ENCODE data around the gene BAK1.

BAK1 gene

DNA sequence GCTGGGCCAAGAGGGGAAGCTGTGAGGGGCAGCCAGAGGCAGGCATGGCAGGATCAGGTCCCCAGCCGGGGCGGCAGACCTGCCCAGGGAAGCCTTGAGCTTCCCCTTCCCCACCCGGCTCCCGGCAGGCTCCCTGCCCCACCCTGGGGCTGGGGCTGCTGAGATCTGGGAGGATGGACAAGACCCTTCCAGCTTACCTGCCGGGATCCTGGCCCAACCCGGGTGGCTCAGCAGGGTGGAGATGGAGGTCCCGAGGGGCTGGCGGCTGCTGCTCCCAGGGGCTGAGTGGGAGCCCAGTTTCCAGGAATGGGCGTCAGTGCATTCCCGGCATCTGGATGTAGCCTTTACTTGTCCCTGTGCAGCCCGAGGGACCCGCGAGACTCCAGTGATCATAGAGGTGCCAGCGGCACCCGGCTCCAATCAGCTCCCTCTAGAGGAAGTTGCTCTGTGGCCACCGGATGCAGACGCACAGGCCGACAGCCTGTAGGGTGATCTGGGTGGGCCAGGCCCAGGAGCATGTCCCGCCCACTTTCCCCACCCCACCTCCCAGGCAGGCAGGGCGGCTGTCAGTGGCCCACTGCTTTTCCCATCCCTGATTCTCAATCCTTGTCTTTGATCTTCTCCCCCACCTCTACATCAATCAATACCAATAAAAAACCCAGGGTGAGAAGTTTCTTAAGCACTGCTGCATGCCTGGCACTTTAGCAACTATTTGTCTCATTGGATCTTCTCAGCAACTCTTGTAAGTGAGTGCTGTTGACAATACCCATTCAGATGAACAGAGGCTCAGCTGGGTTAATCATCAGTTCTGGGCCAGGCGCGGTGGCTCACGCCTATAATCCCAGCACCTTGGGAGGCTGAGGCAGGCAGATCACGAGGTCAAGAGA lies at the start of gene BAK1:
BAK1 (minus strand) TSS at position 449 of the 887 bp plus-strand sequence. CDS start 2,672 bp downstream, outside the sequence.
- DNase-seq = peak; percentile 73 to 77

DNA sequence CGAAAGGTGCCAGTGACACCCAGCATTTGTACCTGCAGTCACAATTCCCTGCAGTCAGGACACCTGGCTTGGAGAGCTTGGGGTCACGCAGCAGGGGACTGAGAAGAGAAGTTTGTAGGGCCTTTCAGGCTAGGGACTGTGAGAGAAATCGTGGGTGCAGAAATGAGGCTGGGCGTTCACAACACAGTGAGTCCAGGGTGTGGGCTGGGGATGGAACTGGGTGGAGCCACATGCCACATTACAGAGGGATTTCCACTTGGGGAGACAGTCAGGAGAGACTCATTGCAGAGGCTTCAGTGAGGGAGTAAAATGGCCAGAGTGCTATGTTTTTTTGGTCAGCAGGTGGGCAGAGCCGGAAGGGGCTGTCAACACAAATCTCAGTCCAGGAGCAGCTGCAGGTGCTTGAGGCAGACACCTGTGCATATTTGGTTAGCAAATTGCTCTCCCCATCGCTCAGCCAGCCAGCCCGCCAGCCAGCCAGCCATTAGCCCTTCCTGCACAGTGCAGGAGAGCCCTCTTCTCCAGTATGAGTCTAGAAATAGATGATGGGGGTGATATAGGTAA lies 48.4 kb upstream of the BAK1 start:
- no peak for DNase-seq

DNA sequence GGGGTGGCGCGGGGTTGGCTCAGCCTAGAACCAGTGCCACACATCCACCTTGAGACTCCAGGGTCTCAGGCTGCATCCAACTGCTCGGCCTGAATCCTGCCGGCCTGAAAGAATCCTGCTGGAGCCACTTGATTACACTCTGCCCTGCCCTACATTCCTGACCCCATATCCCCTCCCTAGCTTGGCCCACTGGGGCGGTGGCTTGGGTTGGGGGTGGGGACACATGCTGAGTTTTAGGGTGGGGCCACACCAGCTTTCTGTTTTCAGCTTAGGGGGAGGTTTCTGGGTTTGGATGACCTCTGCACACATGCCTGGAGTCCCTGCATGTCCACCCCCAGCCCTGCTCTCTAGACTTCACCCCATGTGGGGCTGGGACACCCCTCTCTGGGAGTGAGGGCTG lies 47.8 kb upstream of the BAK1 start:
- DNase-seq = no peak

DNA sequence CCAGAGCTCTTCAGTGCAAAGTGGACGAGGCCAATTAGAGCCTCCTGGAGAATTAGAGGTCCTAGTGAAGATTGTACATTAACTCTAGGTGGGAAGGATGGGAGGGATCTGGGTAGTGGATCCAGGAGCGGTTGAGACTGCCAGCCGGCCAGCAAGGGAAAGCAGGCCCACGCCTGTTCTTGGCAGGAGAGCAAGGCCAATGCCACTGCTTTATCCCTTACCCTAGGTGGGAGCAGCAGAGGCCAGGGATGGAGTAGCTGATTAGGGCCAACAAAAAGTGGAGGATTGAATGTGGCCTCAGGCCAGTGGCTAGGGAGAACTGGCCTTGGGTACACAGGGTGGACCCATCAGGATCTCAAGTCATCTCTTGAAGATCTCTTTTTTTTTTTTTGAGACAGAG lies 44.8 kb upstream of the BAK1 start:
- no peak for DNase-seq

DNA sequence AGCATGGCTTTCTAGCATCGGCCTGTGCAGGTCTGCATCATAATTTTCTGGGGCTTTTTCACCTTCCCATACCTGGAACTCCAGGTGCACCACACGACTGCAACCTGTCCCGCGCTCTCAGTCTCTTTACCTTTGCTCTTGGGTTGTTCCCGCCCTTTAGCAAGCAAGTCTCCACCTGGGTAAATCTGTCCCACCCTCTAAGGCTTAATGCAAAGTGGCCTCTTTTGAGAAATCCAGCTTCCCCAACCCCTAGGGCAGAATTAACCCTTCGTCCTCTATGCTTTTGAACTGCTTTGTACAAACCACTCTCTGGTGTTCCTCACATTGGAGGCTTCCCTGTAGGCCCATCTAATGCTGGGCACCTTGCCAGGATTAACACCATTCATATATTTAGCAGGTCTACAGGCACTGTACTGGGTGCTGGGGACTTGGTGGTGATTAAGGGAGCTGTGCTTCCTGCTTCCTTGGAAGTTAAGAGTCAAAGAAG lies 43.9 kb upstream of the BAK1 start:
- DNase-seq = no peak

DNA sequence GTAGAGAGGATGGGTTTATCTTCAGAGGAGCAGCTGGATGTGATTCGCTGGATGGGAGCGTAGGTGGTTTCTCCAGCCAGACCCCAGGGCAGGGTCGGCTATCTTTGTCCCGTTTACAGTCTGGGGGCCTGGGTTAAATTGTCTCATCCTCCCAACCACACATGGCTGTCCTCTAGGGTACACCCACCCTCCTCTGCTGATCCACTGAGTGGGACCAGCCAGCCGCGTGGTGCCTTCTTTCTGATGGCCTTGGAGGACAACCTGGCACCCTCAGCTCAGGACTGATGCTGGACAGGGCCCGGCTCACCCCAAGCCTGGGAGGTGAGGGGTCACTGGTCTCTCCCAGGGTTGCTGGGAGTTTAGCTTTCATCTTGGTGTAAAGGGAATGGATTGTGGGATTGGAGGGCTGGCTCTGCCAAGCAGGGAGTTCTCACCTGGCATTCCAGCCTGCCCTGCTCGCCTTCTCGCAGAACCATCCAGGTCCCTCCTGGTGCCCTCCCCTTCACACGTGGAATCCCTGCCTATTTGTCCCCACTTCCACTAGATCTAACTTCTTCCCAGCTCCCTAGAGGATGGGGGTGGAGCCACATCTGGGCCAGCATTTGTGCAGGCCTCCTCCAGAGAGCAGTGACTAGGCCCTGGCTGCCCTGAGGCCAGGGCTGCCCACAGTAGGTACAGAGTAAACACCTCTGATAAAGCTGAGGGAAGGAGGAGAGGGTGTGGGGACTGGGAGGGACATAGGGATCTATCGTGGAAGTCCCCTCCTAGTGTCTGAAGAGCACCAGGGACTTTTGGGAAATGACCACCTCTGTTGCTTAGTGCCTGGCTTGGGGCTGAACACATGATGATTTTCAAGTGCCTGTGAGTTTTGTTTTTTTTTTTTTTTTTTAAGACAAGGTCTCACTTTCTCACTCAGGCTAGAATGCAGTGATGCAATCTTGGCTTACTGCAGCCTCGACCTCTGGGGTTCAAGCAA lies 42.7 kb upstream of the BAK1 start:
- DNase-seq = no peak

DNA sequence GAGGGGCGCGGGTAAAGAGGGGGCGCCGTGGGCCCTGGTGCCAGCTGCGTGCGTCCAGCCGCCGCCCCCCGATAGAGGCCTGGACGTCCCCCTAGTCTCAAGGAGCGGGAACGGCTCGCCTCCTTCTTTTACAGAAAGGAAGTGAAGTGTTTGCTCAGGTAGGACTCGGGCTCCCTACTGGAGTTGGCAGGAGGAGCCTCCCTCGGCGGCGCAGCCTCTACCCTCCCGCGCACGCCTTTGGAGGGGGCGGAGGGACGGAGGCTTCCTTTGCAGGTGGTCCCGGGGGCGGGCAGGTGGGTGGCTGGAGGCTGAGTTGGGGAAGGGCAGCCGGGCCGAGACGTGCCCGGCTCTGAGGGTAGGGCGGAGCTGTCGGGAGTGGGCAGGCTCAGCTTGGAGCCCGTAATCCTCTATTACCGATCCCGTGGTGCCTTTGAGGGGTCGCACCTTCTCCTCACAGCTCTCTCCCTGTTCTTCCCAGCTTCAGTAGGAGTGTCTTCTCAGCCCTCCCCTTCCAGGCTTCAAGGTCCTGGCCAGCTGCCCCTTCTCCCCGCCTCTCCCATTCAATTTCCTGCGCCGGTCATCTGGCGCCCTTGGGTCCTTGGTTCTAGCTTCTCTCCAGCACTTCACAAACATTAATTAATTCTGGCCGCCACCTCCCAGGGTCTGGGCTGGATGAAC lies 41.8 kb upstream of the BAK1 start:
- DNase-seq = peak in 1 of 2 donors; percentile 24

DNA sequence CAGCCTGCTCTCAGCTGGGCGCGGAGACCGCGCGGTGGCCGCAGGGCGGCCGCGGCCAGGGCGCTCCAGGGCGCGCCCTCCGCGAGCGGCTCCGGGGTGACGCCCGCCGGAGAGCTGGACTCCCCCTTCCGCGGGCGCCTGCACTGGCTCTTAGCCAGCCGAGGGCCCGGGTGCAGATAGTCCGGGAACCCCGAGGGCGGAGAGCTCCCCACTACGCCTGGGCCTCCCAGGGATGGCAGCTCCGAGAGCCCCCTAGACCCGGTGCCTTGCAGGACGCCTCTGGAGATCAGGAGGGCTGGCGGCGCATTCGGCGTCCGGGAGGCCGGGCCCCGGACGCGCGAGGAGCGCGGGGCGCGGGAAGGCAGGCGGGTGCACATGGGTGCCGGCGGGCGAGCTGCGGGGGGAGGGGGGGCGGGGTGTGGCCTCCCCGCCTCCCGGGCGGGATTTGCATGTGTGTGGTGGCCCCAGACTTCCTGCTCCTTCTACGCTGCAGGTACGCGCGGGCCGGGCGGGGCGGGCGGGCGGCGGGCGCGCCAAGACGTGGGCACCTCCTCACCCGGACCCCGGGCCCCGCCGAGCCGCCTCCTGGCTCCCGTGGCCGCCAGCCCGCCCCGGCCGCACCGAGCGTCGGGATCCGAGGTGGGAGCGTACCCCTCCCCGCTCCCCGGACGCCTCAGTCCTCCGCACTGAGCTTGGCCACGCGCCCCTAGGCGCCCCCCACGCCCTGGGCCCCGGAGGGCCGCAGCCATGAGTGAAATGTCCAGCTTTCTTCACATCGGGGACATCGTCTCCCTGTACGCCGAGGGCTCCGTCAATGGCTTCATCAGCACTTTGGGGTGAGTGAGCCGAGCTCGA lies 41.0 kb upstream of the BAK1 start, which contains the start of gene ITPR3:
ITPR3 (plus strand) TSS at position 467 of the 855 bp plus-strand sequence; CDS start at position 748, 281 bp downstream.
- DNase-seq = peak; percentile 52 to 62

DNA sequence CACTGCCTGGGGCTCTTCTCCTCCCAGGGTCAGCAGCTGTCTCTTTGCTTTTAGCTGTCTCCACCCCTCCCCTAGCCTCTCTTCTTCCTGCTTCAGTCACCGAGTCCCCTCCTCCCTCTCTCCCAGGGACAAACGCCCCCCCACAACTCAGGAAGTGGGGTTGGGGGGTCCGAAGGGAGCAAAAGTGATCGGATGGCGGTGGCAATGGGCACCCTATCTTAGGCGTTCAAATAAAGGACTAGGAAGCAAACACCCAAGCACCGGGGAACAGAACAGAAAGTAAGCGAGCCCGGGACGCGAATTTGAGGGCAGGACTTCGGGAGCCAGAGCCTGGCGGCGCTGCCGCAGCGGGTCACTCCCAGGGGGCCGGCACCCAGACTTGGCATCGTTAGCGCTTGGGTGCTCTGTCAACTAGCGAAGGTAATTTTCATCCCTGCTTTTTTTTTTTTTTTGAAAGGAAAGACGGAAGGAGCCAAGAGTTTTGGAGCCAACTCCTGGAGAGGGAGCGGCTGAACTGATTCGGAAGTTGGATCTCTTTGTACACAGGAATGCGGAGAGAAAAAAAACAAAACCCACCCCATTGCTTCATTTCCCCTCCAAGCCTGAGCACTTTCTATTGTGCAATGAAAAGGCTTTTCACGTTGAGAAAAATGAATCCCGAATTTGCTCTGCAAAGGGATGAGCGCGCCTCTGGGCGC lies 40.2 kb upstream of the BAK1 start:
- DNase-seq = peak; percentile 33

DNA sequence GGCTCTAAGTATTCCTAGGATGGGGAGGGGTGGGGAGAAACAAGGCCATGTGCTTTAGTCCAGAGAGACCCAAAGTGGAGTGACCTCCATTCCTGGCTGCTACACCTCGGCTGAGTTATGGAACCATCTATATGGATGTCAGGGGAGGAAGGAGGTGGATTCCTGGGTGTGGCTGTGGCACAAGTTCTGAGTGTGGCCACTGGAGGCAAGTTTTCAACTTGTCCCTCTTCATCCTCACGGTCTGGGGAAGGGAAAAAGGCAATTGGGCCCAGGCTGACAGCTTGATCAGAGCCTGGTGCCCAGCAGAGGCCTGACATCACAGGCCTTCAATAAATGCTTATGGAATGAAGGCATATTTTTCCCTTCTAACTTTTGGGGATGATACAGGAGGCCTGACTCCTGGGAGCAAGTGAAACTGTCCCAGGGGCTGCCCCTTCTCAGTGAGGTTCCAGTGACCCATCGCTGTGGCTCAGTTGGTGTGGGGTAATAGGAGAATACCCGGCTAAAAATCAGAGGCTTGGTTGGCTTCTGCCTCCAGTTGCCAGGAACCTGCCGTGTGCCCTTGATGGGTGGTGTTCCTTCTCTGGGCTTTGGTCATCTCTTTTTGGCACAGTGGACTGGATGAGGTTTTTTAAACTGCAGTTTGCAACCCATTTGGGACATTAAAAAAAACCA lies 39.2 kb upstream of the BAK1 start:
- DNase-seq = no peak

DNA sequence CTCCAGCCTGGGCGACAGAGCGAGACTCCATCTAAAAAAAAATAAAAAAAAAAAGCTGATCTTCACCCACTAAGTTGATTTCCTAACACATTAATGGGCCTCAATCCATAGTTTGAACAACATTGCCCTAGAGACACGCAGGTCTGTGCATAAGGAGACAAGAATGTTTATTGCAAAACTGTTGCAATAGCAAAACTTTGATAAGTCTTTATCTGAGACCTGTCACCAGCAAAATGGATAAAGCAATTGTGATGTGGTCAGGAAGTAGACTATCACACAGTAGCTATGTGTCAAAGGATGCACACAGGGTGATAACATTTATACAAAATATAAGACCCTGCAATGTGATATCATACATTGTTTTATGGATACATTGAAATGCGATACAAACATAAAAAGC lies 36.8 kb upstream of the BAK1 start:
- no peak for DNase-seq

DNA sequence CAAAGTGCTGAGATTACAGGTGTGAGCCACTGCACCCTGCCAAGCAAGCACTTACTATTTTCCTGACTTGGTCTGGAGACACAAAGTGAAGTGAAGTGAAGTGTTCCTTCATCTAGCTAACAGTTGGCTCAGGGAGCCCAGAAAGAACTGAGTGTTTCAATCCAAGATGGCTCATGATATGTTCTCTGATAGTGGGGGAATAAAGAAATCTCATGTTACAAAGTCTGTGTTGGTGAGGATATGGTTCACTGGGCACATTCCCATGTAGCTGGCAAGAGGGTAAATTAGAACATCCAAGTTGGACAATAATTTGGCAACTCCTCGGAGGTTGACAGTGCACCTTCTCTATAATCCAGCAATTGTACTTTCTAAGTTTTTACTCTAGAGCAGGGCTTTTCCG lies 36.0 kb upstream of the BAK1 start:
- no peak for DNase-seq

DNA sequence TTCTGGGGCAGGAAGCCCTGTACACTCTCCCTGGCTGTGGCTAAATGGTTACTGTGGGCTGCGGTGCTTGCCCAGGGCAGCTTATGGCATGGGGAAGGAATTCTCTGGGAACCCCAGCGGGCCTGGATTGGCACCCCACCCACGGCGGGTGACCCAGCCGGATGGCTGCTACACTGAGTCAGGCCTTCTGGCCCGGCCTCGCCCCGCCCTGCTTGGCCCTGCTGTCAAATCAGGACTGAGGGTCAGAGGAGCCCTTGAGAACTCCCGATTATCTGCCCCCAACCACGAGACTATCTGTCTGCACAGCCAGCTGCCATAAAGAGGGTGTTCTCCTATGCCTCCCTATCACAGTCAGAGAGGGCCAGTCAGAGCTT lies 33.7 kb upstream of the BAK1 start:
- DNase-seq = no peak

DNA sequence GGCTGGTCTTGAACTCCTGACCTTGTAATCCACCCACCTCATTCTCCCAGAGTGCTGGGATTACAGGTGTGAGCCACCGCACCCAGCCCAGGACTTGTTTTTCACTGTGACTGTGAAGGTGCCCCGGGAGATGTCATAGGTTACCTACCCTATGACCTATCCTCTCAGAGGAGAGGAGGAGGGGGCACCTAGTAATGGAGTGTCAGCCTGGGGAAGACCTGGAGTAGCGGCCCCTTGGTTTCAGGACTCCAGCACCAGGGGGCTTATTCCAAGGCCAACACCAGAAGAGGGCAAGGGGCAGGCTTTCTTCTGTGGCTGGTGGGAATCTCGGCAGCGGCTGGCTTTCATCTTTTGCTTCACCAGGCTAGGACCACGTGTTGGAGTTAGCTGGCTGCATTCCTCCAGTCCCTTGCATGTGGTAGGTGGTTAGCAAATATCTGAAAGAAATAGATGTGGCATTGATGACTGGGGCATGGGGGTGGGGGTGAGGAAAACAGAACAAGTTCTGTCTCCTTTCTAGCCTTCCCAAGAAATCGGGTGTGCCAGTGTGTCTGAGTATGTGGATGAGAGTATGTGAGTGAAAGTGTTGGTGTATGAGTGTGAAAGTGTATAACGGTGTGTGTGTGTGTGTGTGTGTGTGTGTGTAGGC lies 33.2 kb upstream of the BAK1 start:
- no peak for DNase-seq

DNA sequence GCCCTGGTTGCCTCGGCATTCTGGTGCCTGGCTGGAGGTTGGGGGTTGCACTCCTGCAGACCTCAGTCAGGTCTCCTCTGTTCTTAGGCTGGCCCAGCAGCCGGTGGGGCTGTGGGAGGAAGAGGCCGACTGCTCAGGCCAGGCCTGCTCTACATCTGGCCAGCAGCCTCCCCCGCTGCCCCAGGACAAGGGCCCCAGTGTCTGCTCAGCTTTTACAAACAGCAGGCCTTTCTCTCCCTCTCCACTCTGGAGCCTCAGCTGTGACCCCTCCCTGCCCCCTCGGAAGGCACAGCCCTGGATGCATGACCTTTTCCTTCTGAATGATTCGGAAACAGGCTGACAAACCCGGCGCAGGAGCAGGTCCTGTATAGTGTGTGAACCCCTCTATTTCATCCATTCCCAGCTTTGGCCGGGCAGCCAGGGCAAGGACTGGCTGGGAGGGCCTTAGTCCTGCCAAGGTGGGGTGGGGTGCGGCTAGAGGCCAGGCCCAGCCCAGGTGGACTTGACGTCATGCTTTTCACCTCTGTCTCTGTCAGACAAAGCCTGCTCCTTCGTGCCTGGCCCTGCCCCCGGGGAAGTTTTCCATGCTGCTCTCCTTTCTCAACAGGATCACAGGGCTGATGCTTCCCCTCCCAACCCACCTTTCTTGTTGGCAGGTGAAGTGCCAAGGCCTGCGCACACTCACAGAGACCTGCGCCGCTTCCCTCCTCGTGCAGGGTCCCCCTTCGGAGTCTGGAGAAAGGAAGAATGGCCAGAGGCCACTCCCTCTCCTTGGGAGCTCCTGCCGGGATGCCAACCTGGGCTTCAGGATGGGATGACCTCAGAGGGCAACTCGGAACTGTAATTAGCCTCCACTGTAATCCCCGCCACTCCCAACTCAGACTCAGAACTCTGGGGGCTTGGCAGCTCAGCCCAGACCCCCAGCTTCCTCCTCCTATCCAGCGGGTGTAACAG lies 31.0 kb upstream of the BAK1 start:
- DNase-seq = no peak

DNA sequence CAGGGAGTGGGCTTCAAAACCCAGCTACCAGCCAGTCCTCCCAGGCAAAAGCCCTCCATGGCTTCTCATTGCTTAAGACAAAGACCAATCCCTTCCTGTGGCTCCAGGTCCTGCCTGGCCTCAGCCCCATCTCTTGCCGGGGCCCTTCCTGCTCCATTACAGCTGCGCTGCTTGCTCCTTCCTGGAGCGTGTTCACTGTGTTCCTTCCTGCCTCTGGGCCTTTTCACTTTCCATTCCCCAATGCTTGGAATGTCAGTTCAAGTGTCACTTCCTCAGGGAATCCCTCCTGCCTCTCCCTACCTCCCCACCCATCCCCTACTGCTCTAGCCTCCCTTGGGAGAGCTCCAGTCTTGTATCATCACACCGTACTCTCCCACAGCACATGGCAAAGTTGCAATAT lies 30.0 kb upstream of the BAK1 start:
- DNase-seq = no peak

DNA sequence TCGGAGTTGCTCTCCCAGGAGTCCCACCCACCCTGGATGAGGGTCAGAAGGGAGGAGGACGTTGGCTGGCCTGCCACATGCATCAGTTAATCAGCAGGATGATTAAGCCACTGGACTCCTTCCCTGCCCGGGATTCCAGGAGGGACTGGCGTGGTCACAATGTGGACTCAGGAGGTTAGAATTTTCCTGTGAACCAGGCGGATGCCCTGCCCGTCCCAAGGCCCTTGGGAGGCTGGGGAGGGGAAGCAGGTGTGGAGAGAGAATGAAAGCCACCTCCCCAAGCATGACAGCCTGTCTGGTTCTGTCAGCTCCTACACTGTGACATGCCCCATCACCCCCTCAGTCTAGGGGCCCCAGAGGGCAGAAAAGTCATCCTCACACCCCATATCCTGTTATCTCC lies 29.5 kb upstream of the BAK1 start:
- no peak for DNase-seq

DNA sequence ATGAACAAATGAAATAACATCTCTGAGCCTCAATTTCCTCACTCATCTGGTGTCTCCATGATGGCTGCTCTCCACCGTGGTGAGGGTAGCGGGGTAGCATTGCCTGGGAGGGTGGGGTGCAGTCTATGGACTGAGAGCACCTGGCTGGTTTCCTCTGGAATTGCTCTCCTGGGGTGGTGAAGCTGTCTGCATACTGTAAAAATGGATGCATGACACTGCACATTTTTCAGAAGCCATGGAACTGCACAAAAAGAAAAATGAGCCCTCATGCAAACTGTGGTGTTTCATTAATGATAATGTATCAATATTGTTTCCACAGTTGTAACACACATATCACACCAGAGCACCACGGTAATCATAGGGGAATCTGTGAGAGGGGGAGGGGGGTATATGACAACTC lies 28.9 kb upstream of the BAK1 start:
- no peak for DNase-seq

DNA sequence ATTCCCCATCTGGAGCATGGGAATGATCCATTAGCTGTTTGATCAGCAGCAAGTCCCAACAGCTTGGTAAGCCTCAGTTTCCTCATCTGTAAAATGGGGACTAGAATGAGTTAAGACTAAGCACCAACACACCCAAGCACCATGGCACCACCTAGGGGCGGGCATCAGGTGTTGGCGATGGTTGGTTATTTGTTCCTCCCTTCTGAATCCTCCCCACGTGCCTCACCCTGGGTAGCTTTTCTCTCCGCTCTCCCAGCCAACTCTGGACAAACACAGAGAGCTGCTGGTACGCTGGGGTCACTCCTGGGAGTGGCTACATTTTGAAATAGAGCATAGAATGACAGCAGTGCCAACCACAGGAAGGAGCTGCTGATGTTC lies 27.7 kb upstream of the BAK1 start:
- no peak for DNase-seq

Data from stimulated activated CD4-positive, alpha-beta T cell treated with anti-CD3 and anti-CD28 coated beads, Interleukin-2, amount 100 ng/mL, for 48 hours (primary cell).